ENCODE measurements around the gene KLHDC4.
A peak's percentile ranks its signal among the peaks of the same experiment; 100 is the strongest.
"Not testable (repeated sequence)": the region's sequence is repeated elsewhere in the genome, so short reads cannot be mapped to it uniquely, and the experiment has no call there.

KLHDC4 gene

GRCh38 chr16:87729266-87729954 is 36.4 kb downstream of the KLHDC4 start:
- no peak overlapping the region for H3K27ac ChIP-seq

GRCh38 chr16:87728026-87728425 is 37.8 kb downstream of the KLHDC4 start:
- no peak for DNase-seq (ENCODE audit: low spot score)
- TF ChIP-seq CTCF (conservative IDR thresholded peaks at IDR 0.05; ENCODE audit: low read depth) = no peak
- ChIA-PET CTCF (interaction anchor here (0.7 kb wide), 1 partner anchor 713 kb away, joined by 3 read pairs; no protein-coding TSS in a partner anchor), POLR2A (ENCODE audit: low non-redundant PET) (no interaction called here)
- H3K27ac ChIP-seq = peak overlapping the region; percentile 24; the same call in 1 of the 2 replicates

More at GRCh38 chr16:87729266-87729954, 36.4 kb downstream of the KLHDC4 start:
- ChIA-PET CTCF (no interaction called here), POLR2A (ENCODE audit: low non-redundant PET) (no interaction called here)
- DNase-seq (ENCODE audit: low spot score) = no peak
- no peak for TF ChIP-seq CTCF (conservative IDR thresholded peaks at IDR 0.05; ENCODE audit: low read depth)

- CTCF ChIA-PET = no interaction called here
- POLR2A ChIA-PET (ENCODE audit: low non-redundant PET) = no interaction called here
- H3K27ac ChIP-seq = peak overlapping the region; percentile 24; the same call in 1 of the 2 replicates
- DNase-seq (ENCODE audit: low spot score) = no peak
- no peak for TF ChIP-seq CTCF (conservative IDR thresholded peaks at IDR 0.05; ENCODE audit: low read depth)
Measured at GRCh38 chr16:87727346-87727745, 38.4 kb downstream of the KLHDC4 start.

GRCh38 chr16:87726577-87726976 is 39.2 kb downstream of the KLHDC4 start:
- DNase-seq (ENCODE audit: low spot score); POLR2A ChIA-PET (ENCODE audit: low non-redundant PET); H3K27ac ChIP-seq: not testable (repeated sequence)
- CTCF ChIA-PET = interaction anchor here (0.6 kb wide), 1 partner anchor 1206 kb away, joined by 7 read pairs; no protein-coding TSS in a partner anchor

- peak overlapping the region; percentile 40; the same call in 1 of the 2 replicates for H3K27ac ChIP-seq
- POLR2A ChIA-PET (ENCODE audit: low non-redundant PET) = no interaction called here
- DNase-seq (ENCODE audit: low spot score) = no peak
- CTCF ChIA-PET = interaction anchor here (0.6 kb wide), 1 partner anchor 1205 kb away, joined by 7 read pairs; no protein-coding TSS in a partner anchor
- TF ChIP-seq CTCF (conservative IDR thresholded peaks at IDR 0.05; ENCODE audit: low read depth) = no peak
Measured at GRCh38 chr16:87725596-87726235, 40.1 kb downstream of the KLHDC4 start.

GRCh38 chr16:87724490-87725291 is 41.1 kb downstream of the KLHDC4 start:
- POLR2A ChIA-PET (ENCODE audit: low non-redundant PET) = no interaction called here
- no peak for DNase-seq (ENCODE audit: low spot score)
- CTCF ChIA-PET = interaction anchor here (0.6 kb wide), 1 partner anchor 713 kb away, joined by 5 read pairs; no protein-coding TSS in a partner anchor
- TF ChIP-seq CTCF (conservative IDR thresholded peaks at IDR 0.05; ENCODE audit: low read depth) = no peak
- 0 out of 2 replicates have a peak overlapping the region, but pooled peaks have one; percentile 40 for H3K27ac ChIP-seq

All from RWPE1 (cell line).